NT2/D1 (cell line): ENCODE data around the gene KRTAP5-3.
"Not testable (repeated sequence)": the region's sequence is repeated elsewhere in the genome, so short reads cannot be mapped to it uniquely, and the experiment has no call there.

Experiments
- SUZ12 ChIP-seq: IDR thresholded peaks from 2 replicates; pipeline ENCODE4 v1.6.1; 2011; ENCODE audit not compliant: insufficient read length, insufficient read depth; ENCODE audit errors: extremely low read depth
- YY1 ChIP-seq: IDR thresholded peaks from 2 replicates; pipeline ENCODE4 v1.6.1; 2011; ENCODE audit not compliant: insufficient read length, insufficient read depth
- ZNF274 ChIP-seq: IDR thresholded peaks from 2 replicates; pipeline ENCODE4 v1.6.1; 2011; ENCODE audit warnings: mild to moderate bottlenecking, low read depth, low read length

DNA sequence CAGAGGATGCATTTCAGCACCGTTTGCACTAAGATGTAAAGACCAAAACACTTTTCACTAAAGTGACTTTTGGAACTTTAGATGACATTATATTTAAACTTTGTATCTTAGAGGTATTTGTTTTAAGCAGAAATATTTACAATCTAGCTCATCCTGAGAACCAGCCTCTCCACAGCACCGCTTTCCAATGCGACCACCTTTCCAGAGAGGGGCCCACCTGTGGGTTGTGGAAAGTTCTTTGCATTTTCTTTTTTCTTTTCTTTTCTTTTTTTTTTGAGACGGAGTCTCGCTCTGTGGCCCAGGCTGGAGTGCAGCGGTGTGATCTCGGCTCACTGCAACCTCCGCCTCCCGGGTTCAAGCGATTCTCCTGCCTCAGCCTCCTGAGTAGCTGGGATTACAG is 38.3 kb upstream of the KRTAP5-3 start:
- not testable (repeated sequence) for TF ChIP-seq ZNF274, YY1, SUZ12
